NCI-H526 treated with DMSO at 0.1 percent for 48 hours (cell line): Measurements from ENCODE around the gene GLT6D1.
"Not testable (repeated sequence)": the region's sequence is repeated elsewhere in the genome, so short reads cannot be mapped to it uniquely, and the experiment has no call there.

Experiments used
- DNase-seq: peaks from one replicate; lab custom pipeline; 2025; lab: John Stamatoyannopoulos, UW

The GLT6D1 gene

GRCh38 chr9:135639196-135639595, at the start of gene GLT6D1:
TSS of gene GLT6D1 (minus strand) at chr9:135639540. CDS start at chr9:135639187, 353 bp downstream.
- DNase-seq: no peak

- DNase-seq: no peak
Measured at GRCh38 chr9:135689011-135689410, 49.7 kb upstream of the GLT6D1 start.

- DNase-seq: no peak
Measured at GRCh38 chr9:135687216-135687615, 47.9 kb upstream of the GLT6D1 start.

GRCh38 chr9:135684691-135685090, 45.4 kb upstream of the GLT6D1 start:
- DNase-seq: no peak

GRCh38 chr9:135683401-135684034, 44.2 kb upstream of the GLT6D1 start:
- DNase-seq: no peak

GRCh38 chr9:135681161-135681560, 41.8 kb upstream of the GLT6D1 start:
- DNase-seq: no peak

- no peak for DNase-seq
Measured at GRCh38 chr9:135680056-135680455, 40.7 kb upstream of the GLT6D1 start.

GRCh38 chr9:135678236-135679017, 39.1 kb upstream of the GLT6D1 start:
- DNase-seq: no peak

GRCh38 chr9:135677641-135678168, 38.4 kb upstream of the GLT6D1 start:
- no peak for DNase-seq

- DNase-seq: no peak
Measured at GRCh38 chr9:135676891-135677290, 37.6 kb upstream of the GLT6D1 start.

- DNase-seq: no peak
Measured at GRCh38 chr9:135674977-135675376, 35.6 kb upstream of the GLT6D1 start.

GRCh38 chr9:135673941-135674340, 34.6 kb upstream of the GLT6D1 start:
- DNase-seq: peak; percentile 4

GRCh38 chr9:135672786-135673185, 33.4 kb upstream of the GLT6D1 start:
- not testable (repeated sequence) for DNase-seq

GRCh38 chr9:135671591-135672041, 32.3 kb upstream of the GLT6D1 start:
- DNase-seq: no peak

- no peak for DNase-seq
Measured at GRCh38 chr9:135670721-135671590, 31.6 kb upstream of the GLT6D1 start.

GRCh38 chr9:135669616-135670285, 30.4 kb upstream of the GLT6D1 start:
- DNase-seq: no peak

- DNase-seq: not testable (repeated sequence)
Measured at GRCh38 chr9:135669018-135669417, 29.7 kb upstream of the GLT6D1 start.

- no peak for DNase-seq
Measured at GRCh38 chr9:135667463-135668001, 28.2 kb upstream of the GLT6D1 start.

- no peak for DNase-seq
Measured at GRCh38 chr9:135666534-135667462, 27.5 kb upstream of the GLT6D1 start.

GRCh38 chr9:135665795-135666189, 26.5 kb upstream of the GLT6D1 start:
- DNase-seq: no peak
